IPS-18c (cell line): ENCODE measurements around the gene CST5.
"Not testable (repeated sequence)": the region's sequence is repeated elsewhere in the genome, so short reads cannot be mapped to it uniquely, and the experiment has no call there.

Experiments used
- H3K4me3 ChIP-seq: 2 replicates; pipeline ENCODE4 v1.7.0; 2013; ENCODE audit warnings: low read depth, mild to moderate bottlenecking, low read length, moderate library complexity; ENCODE audit not compliant: insufficient read depth
- H3K9me3 ChIP-seq: one replicate; pipeline ENCODE4 v1.6.1; 2013; ENCODE audit warnings: mild to moderate bottlenecking, low read length, moderate library complexity; ENCODE audit not compliant: control insufficient read depth, insufficient read depth

Gene CST5

GRCh38 chr20:23879328-23879798, at the start of gene CST5:
TSS of gene CST5 (minus strand) at chr20:23879748. CDS start at chr20:23879676, 72 bp downstream.
- Histone ChIP-seq H3K9me3 (no peaks in the 10 kb centered on the region), H3K4me3 (no peak within 1 kb of the TSS)

GRCh38 chr20:23928788-23929187, 49.2 kb upstream of the CST5 start:
- H3K4me3 ChIP-seq: no peak overlapping the region
- no peaks in the 10 kb centered on the region for H3K9me3 ChIP-seq

GRCh38 chr20:23928353-23928752, 48.8 kb upstream of the CST5 start:
- H3K4me3 ChIP-seq: no peak overlapping the region
- no peaks in the 10 kb centered on the region for H3K9me3 ChIP-seq

- Histone ChIP-seq H3K4me3 (no peak overlapping the region), H3K9me3 (no peaks in the 10 kb centered on the region)
Measured at GRCh38 chr20:23926944-23927872, 47.7 kb upstream of the CST5 start.

- Histone ChIP-seq H3K4me3 (no peak overlapping the region), H3K9me3 (no peaks in the 10 kb centered on the region)
Measured at GRCh38 chr20:23926526-23926880, 47.0 kb upstream of the CST5 start.

- H3K9me3 ChIP-seq: no peaks in the 10 kb centered on the region
- H3K4me3 ChIP-seq: no peak overlapping the region
Measured at GRCh38 chr20:23925789-23926525, 46.4 kb upstream of the CST5 start.

GRCh38 chr20:23924751-23925150, 45.2 kb upstream of the CST5 start:
- Histone ChIP-seq H3K4me3 (no peak overlapping the region; the same call in 1 of the 2 replicates), H3K9me3 (no peaks in the 10 kb centered on the region)

- no peak overlapping the region for H3K4me3 ChIP-seq
- H3K9me3 ChIP-seq: no peaks in the 10 kb centered on the region
Measured at GRCh38 chr20:23923891-23924435, 44.4 kb upstream of the CST5 start.

GRCh38 chr20:23923311-23923710, 43.8 kb upstream of the CST5 start:
- no peaks in the 10 kb centered on the region for H3K9me3 ChIP-seq
- H3K4me3 ChIP-seq: no peak overlapping the region

GRCh38 chr20:23920408-23921325, 41.1 kb upstream of the CST5 start:
- Histone ChIP-seq H3K4me3 (no peak overlapping the region), H3K9me3 (no peaks in the 10 kb centered on the region)

- Histone ChIP-seq H3K9me3 (no peaks in the 10 kb centered on the region), H3K4me3 (no peak overlapping the region)
Measured at GRCh38 chr20:23918896-23919295, 39.3 kb upstream of the CST5 start.

GRCh38 chr20:23918101-23918862, 38.7 kb upstream of the CST5 start:
- no peak overlapping the region for H3K4me3 ChIP-seq
- H3K9me3 ChIP-seq: no peaks in the 10 kb centered on the region

GRCh38 chr20:23917024-23917725, 37.6 kb upstream of the CST5 start:
- H3K9me3 ChIP-seq: no peaks in the 10 kb centered on the region

GRCh38 chr20:23915844-23916243, 36.3 kb upstream of the CST5 start:
- Histone ChIP-seq H3K9me3 (no peaks in the 10 kb centered on the region), H3K4me3 (no peak overlapping the region)

More at GRCh38 chr20:23917024-23917725, 37.6 kb upstream of the CST5 start:
- no peak overlapping the region for H3K4me3 ChIP-seq

GRCh38 chr20:23914469-23914868, 34.9 kb upstream of the CST5 start:
- not testable (repeated sequence) for H3K9me3 ChIP-seq, H3K4me3 ChIP-seq

GRCh38 chr20:23910210-23910609, 30.7 kb upstream of the CST5 start:
- Histone ChIP-seq H3K9me3 (peaks cover 2% of the 10 kb centered on the region), H3K4me3 (no peak overlapping the region)
